IPS-18c (cell line): ENCODE measurements around the gene RAB39A.
"Not testable (repeated sequence)": the region's sequence is repeated elsewhere in the genome, so short reads cannot be mapped to it uniquely, and the experiment has no call there.

ENCODE experiments used
- H3K4me3 ChIP-seq: 2 replicates; pipeline ENCODE4 v1.7.0; 2013; ENCODE audit warnings: low read depth, mild to moderate bottlenecking, low read length, moderate library complexity; ENCODE audit not compliant: insufficient read depth
- H3K9me3 ChIP-seq: one replicate; pipeline ENCODE4 v1.6.1; 2013; ENCODE audit warnings: mild to moderate bottlenecking, low read length, moderate library complexity; ENCODE audit not compliant: control insufficient read depth, insufficient read depth

RAB39A gene

DNA sequence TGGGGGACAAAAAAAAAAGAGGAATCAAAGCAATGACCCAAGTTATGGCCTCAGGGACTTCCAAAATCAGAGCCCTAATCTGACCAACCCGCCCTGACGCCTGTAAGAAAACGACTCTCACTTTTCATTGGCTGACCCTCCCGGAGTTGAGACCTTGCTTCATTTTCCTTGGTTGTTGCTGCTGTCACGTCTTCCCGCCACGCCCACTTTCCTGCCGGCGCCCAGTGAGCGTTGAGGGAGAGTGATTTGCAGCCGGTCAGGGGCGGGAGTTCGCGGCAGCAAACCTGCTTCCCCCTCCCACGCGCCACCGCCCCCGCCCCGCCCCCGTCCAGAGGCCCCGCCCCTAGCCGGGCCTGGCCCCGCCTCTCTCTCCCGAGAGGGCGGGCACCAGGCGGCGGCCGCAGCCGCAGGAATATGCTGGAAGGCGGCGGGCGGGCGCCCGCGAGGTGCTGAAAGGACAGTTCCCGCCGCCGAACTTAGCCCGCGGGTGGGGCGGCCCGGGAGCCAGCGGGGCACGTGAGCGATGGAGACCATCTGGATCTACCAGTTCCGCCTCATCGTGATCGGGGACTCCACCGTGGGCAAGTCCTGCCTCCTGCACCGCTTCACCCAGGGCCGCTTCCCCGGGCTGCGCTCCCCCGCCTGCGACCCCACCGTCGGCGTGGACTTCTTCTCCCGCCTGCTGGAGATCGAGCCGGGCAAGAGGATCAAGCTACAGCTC lies at the start of gene RAB39A:
RAB39A (plus strand) TSS at position 403 of the 721 bp plus-strand sequence; CDS start at position 524, 121 bp downstream.
- peak within 1 kb of the TSS; percentile 96 for H3K4me3 ChIP-seq

GRCh38 chr11:107881471-107881870 lies 46.8 kb upstream of the RAB39A start:
- not testable (repeated sequence) for H3K9me3 ChIP-seq

More for the DNA sequence above, at the start of gene RAB39A:
- H3K9me3 ChIP-seq, result no peaks in the 10 kb centered on the region

GRCh38 chr11:107882095-107882820 lies 46.0 kb upstream of the RAB39A start:
- no peaks in the 10 kb centered on the region for H3K9me3 ChIP-seq
- H3K4me3 ChIP-seq, result no peak overlapping the region

More at GRCh38 chr11:107881471-107881870, 46.8 kb upstream of the RAB39A start:
- H3K4me3 ChIP-seq, result not testable (repeated sequence)

DNA sequence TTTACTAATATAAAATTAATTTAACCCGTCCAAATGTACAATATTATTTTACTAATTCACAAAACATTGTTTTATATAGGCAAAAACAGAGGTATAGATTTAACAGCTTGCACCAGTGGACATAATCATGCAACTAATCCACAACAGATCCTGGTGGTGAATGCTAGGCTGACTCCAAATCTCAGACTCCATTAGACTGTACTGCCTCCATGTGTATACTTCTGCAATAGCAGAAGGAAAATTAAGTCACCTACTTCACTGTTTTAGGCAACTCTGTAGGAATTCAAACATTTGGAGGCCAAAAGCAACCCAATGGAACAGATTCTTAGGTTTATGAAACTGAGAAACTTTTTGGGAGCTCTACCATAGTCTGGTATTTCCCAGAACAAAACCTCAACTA lies 30.0 kb upstream of the RAB39A start:
- Histone ChIP-seq H3K4me3 (no peak overlapping the region), H3K9me3 (no peaks in the 10 kb centered on the region)

GRCh38 chr11:107908211-107908610 lies 20.0 kb upstream of the RAB39A start:
- Histone ChIP-seq H3K4me3 (no peak overlapping the region), H3K9me3 (no peaks in the 10 kb centered on the region)

DNA sequence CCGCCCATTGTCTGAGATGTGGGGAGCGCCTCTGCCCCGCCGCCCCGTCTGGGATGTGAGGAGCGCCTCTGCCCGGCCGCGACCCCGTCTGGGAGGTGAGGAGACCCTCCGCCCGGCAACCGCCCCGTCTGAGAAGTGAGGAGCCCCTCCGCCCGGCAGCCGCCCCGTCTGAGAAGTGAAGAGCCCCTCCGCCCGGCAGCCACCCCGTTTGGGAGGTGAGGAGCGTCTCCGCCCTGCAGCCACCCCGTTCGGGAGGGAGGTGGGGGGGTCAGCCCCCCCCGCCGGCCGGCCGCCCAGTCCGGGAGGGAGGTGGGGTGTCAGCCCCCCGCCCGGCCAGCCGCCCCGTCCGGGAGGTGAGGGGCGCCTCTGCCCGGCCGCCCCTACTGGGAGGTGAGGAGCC lies 15.8 kb upstream of the RAB39A start:
- not testable (repeated sequence) for H3K4me3 ChIP-seq, H3K9me3 ChIP-seq

- Histone ChIP-seq H3K9me3 (no peaks in the 10 kb centered on the region), H3K4me3 (no peak overlapping the region)
Observed at GRCh38 chr11:107915229-107915628, 13.0 kb upstream of the RAB39A start.

GRCh38 chr11:107916671-107917241 lies 11.5 kb upstream of the RAB39A start:
- Histone ChIP-seq H3K4me3 (no peak overlapping the region), H3K9me3 (no peaks in the 10 kb centered on the region)

GRCh38 chr11:107921997-107922396 lies 6.3 kb upstream of the RAB39A start:
- H3K4me3 ChIP-seq, result no peak overlapping the region
- H3K9me3 ChIP-seq, result no peaks in the 10 kb centered on the region

DNA sequence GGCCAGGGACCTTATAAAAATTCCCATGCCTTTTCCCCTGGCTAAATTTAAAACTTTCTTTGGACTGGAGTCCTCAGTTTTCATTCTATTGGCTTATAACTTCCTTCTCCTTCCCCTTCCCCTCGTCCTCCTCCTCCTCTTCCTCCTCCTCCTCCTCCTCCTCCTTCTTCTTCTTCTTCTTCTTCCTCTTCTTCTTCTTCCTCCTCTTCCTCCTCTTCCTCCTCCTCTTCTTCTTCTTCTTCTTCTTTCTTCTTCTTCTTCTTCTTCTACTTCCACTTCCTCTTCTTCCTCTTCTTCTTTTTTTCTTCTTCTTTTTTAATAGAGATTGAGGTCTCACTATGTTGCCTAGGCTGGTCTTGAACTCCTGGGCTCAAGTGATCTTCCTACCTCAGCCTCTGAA lies 4.7 kb upstream of the RAB39A start:
- H3K4me3 ChIP-seq, H3K9me3 ChIP-seq: not testable (repeated sequence)

GRCh38 chr11:107924306-107924705 lies 3.9 kb upstream of the RAB39A start:
- H3K4me3 ChIP-seq, result no peak overlapping the region

GRCh38 chr11:107927559-107927958 lies 689 bp upstream of the RAB39A start:
- peak overlapping the region; percentile 30; the same call in 1 of the 2 replicates for H3K4me3 ChIP-seq
- no peaks in the 10 kb centered on the region for H3K9me3 ChIP-seq

More at GRCh38 chr11:107924306-107924705, 3.9 kb upstream of the RAB39A start:
- H3K9me3 ChIP-seq, result no peaks in the 10 kb centered on the region

GRCh38 chr11:107928767-107929507 lies 689 bp downstream of the RAB39A start:
- Histone ChIP-seq H3K4me3 (peak overlapping the region; percentile 96), H3K9me3 (no peaks in the 10 kb centered on the region)

DNA sequence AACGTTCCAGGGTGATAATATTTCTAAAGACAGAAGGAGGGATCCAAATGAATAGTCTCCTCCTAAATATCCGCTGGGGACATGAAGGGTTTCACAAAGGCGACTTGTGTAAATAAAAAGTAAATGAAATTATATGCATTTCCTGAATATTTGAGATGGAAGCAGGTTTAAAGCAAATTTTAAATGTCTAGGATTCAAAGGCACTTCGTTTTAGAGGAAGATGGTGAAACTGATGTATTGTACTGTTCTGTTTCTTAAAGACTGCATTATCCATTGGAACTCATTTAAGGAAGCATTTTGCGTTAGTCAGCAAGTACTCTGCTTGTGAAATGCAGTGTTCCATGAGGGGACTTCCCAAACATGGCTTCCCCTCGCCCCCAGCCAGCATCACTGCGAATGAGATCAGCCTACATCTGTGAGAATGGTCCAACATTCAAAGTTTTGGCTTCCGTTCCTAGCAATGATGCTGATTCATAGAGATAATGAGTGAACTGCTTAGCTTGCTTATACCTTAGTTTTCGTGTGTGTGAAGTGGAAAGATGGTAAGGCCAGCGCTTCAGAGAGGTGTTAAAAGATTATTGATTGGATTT lies 1.5 kb downstream of the RAB39A start:
- no peaks in the 10 kb centered on the region for H3K9me3 ChIP-seq
- peak overlapping the region; percentile 96 for H3K4me3 ChIP-seq

DNA sequence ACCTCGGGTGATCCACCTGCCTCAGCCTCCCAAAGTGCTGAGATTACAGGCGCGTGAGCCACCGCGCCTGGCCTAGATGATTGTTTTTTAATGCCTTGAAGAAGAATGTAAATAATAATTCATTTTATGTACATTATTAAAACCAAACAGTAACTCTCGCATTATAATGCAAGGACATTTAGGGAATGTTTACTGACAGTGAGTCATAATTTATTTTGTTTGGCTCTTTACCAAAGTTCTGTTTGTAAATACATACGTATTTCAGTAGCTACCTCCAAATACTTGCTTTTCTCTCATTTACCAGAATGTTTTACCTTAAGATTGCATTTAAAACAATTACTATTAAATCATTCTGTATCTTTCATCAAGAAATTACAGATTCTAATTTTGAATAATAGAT lies 3.0 kb downstream of the RAB39A start:
- H3K9me3 ChIP-seq, result no peaks in the 10 kb centered on the region
- H3K4me3 ChIP-seq, result no peak overlapping the region

DNA sequence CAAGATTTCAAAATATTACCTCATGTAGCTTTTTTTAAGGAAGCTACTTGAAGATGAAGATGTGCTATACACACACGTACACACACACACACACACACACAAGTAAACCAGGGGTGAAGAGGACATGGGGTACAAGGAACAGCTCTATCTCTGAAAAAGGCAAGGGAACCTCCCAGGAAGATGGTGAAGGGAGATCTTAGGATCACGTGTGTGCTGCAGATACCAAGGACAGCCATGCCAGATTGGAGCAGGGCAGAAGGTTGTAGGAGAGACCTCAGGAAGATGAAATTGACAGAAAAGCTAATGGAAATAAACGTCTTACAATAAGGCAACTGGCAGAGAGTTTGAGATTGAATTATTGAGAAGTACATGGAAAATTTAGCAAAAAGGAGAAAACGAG lies 19.7 kb downstream of the RAB39A start:
- Histone ChIP-seq H3K9me3 (no peaks in the 10 kb centered on the region), H3K4me3 (no peak overlapping the region)

GRCh38 chr11:107948328-107948727 lies 20.1 kb downstream of the RAB39A start:
- not testable (repeated sequence) for H3K9me3 ChIP-seq, H3K4me3 ChIP-seq
